CD4-positive, alpha-beta T cell treated with Interleukin-17A for 1 hour (primary cell): ENCODE results near the gene SLC13A3.

ENCODE experiments used
- DNase-seq: peaks from one replicate; pipeline ENCODE4 v3.0.0-alpha.2; 2020

The SLC13A3 gene

GRCh38 chr20:46651091-46651962, at the start of gene SLC13A3:
Gene SLC13A3, minus strand, starts transcription at chr20:46651459. Its CDS starts 38 bp downstream, at chr20:46651421.
- DNase-seq = no peak

GRCh38 chr20:46701057-46701456, 49.8 kb upstream of the SLC13A3 start:
- DNase-seq = no peak

- no peak for DNase-seq
Measured at GRCh38 chr20:46700481-46700880, 49.2 kb upstream of the SLC13A3 start.

GRCh38 chr20:46699651-46700359, 48.5 kb upstream of the SLC13A3 start:
- DNase-seq = no peak

GRCh38 chr20:46698788-46699187, 47.5 kb upstream of the SLC13A3 start:
- no peak for DNase-seq

GRCh38 chr20:46696791-46697279, 45.6 kb upstream of the SLC13A3 start:
- no peak for DNase-seq

DNA sequence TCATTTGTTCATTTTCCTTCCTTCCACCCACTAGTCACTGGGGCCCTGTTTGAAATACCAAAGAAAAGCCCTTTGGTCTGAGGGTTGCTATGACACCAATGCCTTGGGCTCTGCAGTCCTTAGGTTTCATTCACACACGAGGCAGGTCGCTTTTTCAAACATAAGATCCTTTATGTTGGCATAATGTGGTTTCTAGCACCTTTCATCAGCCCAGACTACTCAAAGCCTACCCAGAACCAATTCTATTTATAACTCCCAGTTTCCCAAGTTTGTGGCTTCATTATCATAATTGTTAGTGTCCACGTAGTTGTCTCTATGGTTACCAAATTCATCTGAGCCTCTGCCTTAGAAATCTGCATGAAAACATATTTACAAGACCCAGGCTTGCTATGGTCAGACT, 44.6 kb upstream of the SLC13A3 start:
- no peak for DNase-seq

DNA sequence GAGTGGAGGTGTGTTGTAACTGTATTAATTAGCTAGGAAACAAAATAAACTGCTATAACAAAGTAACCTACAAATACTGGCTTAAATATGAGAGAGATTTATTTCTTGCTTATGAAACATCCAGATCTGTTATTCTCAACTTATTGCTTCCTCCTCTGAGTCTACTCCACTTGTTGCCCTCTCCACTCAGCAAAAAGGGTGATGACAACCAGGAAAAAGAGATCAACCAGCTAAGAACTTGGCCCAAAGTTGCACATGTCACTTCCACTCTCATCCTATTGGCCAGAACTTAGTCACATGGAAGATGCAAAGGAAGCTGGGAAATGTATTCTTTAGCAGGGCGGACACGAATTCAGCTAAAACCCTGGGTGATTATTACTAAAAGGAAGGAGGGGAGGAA, 43.2 kb upstream of the SLC13A3 start:
- peak; percentile 45 for DNase-seq

GRCh38 chr20:46691196-46691595, 39.9 kb upstream of the SLC13A3 start:
- DNase-seq = no peak

- no peak for DNase-seq
Measured at GRCh38 chr20:46690219-46691106, 39.2 kb upstream of the SLC13A3 start.

DNA sequence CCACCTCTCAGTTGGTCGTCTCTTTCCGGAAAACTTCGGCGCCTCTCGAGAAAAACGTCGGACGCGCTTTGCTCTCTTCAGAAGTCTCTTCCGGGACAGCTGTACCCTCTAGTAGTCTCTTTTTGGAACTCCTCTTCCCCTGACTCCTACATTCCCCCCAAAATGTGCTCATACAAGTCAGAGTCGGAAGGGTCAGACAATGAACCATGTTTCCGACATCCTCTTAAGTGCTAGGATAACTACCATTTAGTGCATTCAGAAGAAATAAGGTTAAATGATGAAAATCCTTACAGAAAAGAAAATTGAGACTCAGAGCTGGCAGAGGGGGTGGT, 38.5 kb upstream of the SLC13A3 start:
- DNase-seq = no peak

GRCh38 chr20:46689082-46689753, 38.0 kb upstream of the SLC13A3 start, which contains the start of gene TP53RK:
Gene TP53RK, minus strand, starts transcription at chr20:46689444. Its CDS starts 30 bp downstream, at chr20:46689414.
- DNase-seq = peak; percentile 97

DNA sequence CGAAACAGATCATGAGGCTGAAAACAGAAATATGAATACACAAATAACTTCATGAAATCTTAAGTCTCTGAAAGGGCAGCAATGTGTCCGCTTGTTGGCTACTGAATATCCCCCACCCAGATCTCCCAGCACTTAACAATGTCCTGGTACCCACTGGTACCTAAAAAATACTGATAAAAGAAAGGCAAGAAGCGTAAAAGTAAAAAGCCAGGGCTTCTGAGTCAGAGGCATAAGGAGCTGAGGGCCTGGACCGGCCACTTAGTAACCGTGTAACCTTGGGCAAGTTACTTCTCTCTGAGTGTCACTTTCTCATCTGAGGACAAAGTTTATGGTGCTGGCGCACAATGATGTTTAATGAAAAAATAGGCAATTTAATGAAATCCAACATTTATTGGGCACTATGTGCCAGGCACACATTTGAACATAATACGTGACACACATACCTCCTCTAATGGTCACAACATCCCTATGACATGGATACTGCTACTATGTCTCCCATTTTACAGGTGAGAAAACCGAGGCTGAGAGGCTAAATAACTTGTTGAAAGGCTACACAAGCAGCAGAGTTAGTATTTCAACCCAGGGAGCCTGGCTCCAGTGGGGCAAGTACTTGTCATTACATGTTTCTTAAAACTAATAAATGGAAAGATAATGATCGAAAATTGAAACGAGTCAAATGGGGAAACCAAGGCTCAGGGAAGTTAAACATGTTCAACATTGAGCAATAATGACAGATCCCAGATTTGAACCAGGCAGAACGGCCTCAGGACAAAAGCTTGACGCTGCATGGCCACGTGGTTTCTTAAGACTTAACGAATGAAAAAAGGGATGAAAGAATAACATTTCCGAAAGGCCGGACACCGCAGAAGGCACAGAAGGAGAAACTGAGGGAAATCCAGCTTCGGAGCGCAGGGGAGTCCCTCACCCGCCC, 37.2 kb upstream of the SLC13A3 start:
- no peak for DNase-seq

DNA sequence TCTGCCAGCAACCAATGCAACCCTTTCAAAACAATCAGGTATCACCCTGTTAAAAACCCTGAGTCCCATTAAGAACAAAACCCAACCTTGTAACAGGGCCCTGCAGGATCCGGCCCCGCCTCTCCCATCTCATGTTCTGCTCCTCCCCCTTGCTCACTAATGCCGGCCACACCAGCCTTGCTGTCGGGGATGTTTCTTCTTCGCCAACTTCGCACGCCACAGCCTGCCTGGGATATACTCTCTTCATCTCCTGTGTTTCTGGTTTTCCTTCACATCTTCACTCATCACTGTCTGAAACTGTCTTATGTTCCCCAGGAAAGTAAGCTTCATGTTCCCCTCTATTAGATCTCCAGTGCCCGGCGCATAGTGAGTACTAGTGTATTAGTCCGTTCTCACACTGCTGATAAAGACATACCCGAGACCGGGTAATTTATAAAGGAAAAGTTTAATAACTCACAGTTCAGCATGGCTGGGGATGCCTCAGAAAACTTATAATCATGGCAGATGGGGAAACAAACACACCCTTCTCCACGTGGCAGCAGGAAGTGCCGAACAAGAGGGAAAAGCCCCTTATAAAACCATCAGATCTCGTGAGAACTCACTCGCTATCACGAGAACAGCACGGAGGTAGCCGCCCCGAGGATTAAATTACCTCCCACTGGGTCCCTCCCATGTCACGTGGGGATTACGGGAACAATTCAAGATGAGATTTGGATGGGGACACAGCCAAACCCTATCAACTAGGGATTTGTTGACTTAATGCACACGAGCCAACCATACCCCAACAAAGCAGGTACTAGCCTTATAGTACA, 32.9 kb upstream of the SLC13A3 start:
- DNase-seq = no peak

DNA sequence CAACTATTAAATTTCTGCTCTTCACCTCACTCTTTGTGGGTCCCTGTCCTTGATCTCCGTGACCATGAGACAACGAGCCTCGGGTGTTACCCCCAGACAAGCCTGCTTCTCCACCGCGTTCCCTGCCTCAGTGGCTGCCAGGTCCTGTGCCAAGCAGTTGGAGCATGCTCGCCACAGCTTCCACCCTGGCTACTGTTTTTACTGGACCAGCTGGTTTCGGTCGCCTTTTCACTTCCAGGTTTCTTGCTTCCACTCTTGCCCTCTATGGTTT, 32.3 kb upstream of the SLC13A3 start:
- no peak for DNase-seq

GRCh38 chr20:46683011-46683667, 31.9 kb upstream of the SLC13A3 start:
- DNase-seq = no peak

- DNase-seq = no peak
Measured at GRCh38 chr20:46682063-46682821, 31.0 kb upstream of the SLC13A3 start.

DNA sequence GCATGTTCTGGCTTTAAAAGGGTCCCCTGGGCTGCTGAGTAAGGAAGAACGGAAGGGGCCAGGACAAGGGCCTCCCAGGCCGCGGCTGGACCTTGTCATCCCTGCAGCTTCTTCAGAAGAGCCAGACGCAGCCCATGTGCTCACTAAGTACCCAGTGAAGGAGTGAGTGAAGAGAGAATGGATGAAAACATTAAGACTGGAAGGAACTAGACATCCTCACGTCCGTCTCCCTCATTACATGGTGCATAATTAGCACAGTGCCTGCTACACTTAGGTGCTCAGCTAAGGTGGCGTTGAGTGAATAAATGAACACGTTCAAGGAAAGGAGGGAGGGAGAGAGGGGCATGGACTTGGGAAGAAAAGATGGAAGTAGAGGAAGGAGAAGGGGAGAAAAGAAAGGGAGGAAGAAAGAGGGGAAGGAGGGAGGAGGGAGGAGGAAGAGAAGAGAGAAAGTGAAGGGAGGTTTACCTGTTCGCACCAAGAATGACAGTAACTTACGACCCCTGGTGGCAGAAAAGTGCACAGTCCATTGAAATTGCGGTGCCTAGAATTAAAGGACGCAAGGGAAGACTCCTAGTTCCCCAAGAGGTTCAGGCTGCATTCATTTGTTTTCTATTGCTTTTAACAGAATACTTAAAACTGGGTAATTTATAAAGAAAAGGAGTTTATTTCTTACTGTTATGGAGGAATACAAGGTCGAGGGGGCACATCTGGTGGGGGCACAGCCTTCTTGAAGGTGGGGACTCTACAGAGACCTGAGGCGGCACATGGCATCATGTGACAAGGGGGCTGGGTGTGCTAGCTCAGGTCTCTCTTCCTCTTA, 30.0 kb upstream of the SLC13A3 start:
- DNase-seq = peak; percentile 73
